Mesodermal cell (in vitro differentiated cells): ENCODE measurements around the gene EPHX1.

ENCODE experiments used
- H3K27ac ChIP-seq: 2 replicates; pipeline ENCODE4 v1.7.0; 2013; ENCODE audit warnings: mild to moderate bottlenecking, low read depth, low read length, moderate library complexity; ENCODE audit not compliant: severe bottlenecking
- H3K36me3 ChIP-seq: 2 replicates; pipeline ENCODE4 v1.7.1; 2013; ENCODE audit warnings: mild to moderate bottlenecking, low read length, moderate library complexity; ENCODE audit not compliant: control insufficient read depth, insufficient read depth
- H3K4me1 ChIP-seq: one replicate; pipeline ENCODE4 v1.7.1; 2013; ENCODE audit warnings: mild to moderate bottlenecking, low read length; ENCODE audit not compliant: insufficient read depth, control insufficient read depth, poor library complexity, severe bottlenecking
- H3K4me3 ChIP-seq: 2 replicates; pipeline ENCODE4 v1.7.0; 2013; ENCODE audit warnings: low read length, control low read depth, mild to moderate bottlenecking; ENCODE audit not compliant: insufficient read depth, poor library complexity, severe bottlenecking; ENCODE audit errors: extremely low read depth
- H3K9me3 ChIP-seq: 2 replicates; pipeline ENCODE4 v1.7.1; 2013; ENCODE audit warnings: mild to moderate bottlenecking, low read length, moderate library complexity; ENCODE audit not compliant: control insufficient read depth
- WGBS, 2 experiments: methylation state at CpG; one replicate each; pipeline ENCODE4 v1.1.5; 2013; ENCODE audit warnings: missing lambda C conversion rate in 2 of 2; ENCODE audit not compliant: insufficient coverage in 2 of 2; 5-methylcytosine and 5-hydroxymethylcytosine counted together

Gene EPHX1

GRCh38 chr1:225865514-225865913, 55.6 kb downstream of the EPHX1 start:
- WGBS, 2 experiments, result 88 to 94% methylated on average over 8 to 12 of the region's 13 CpGs
- Histone ChIP-seq H3K36me3 (peaks cover 67% of the 10 kb centered on the region), H3K4me1 (peaks cover 14% of the 10 kb centered on the region), H3K4me3 (no peak overlapping the region), H3K27ac (no peak overlapping the region), H3K9me3 (no peaks in the 10 kb centered on the region)

- peaks cover 14% of the 10 kb centered on the region for H3K4me1 ChIP-seq
- peaks cover 66% of the 10 kb centered on the region for H3K36me3 ChIP-seq
- no peaks in the 10 kb centered on the region for H3K9me3 ChIP-seq
- H3K4me3 ChIP-seq, result no peak overlapping the region
- H3K27ac ChIP-seq, result peak overlapping the region; percentile 67
- WGBS, 2 experiments, result 85 to 86% methylated on average over 4 to 5 of the region's 8 CpGs
Observed at GRCh38 chr1:225866061-225866837, 56.3 kb downstream of the EPHX1 start.

DNA sequence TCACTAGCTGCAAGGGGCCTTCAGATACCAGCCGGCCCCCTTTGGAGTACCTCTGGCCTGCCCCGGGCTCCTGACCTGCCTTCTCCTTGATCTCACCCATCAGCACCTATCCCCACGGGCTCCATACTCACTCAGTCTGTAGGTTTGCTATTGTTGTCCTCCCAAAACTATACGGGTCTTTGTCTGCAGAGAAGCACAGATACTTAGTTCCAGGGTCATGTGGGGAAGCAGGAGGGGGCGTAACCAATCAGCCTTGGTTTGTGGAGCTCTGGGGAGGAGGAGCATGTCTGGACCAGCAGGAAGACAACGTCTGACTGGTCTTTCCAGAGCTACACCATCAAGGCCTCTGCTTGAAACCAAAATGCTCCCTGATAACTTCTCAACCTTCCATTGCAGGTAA, 57.1 kb downstream of the EPHX1 start:
- Histone ChIP-seq H3K27ac (no peak overlapping the region), H3K4me3 (no peak overlapping the region), H3K9me3 (no peaks in the 10 kb centered on the region), H3K4me1 (peaks cover 16% of the 10 kb centered on the region), H3K36me3 (peaks cover 64% of the 10 kb centered on the region)
- WGBS, 2 experiments, result 62 to 88% methylated on average over 3 to 4 of the region's 6 CpGs

- H3K4me1 ChIP-seq, result peaks cover 16% of the 10 kb centered on the region
- 86% methylated on average over 6 to 7 of the region's 8 CpGs for WGBS, 2 experiments
- no peak overlapping the region for H3K4me3 ChIP-seq
- no peak overlapping the region for H3K27ac ChIP-seq
- H3K9me3 ChIP-seq, result no peaks in the 10 kb centered on the region
- H3K36me3 ChIP-seq, result peaks cover 58% of the 10 kb centered on the region
Observed at GRCh38 chr1:225868631-225869330, 58.9 kb downstream of the EPHX1 start.

DNA sequence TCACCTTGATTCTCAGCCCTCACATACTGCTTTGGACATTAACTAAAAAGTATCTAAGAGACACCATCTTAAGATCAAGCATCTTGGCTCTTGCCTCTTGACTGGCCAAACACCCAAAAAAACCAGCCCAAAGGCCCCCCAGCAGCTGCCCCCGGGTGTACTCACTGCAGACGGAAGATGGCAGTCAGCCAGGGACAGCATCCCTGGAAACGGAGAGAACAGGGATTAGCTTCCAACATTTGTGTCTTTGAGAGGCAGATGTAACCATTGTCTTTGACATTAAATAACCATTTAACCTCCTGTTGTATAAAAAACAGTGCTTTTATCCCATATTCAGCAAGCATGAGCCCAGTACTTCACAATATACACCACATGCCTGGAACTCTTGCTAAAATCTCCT, 61.0 kb downstream of the EPHX1 start:
- peaks cover 59% of the 10 kb centered on the region for H3K36me3 ChIP-seq
- WGBS, 2 experiments, result 94% methylated on average over 3 of the region's 3 CpGs; no CpG with 5 or more reads in 1 of the 2 experiments
- no peak overlapping the region for H3K4me3 ChIP-seq
- H3K4me1 ChIP-seq, result peaks cover 9% of the 10 kb centered on the region
- H3K9me3 ChIP-seq, result no peaks in the 10 kb centered on the region
- H3K27ac ChIP-seq, result no peak overlapping the region

GRCh38 chr1:225871359-225872074, 61.6 kb downstream of the EPHX1 start:
- H3K4me1 ChIP-seq, result peaks cover 3% of the 10 kb centered on the region
- no peak overlapping the region for H3K4me3 ChIP-seq
- 42 to 93% methylated on average over 4 to 5 of the region's 11 CpGs for WGBS, 2 experiments
- H3K36me3 ChIP-seq, result peaks cover 63% of the 10 kb centered on the region
- H3K9me3 ChIP-seq, result no peaks in the 10 kb centered on the region
- no peak overlapping the region for H3K27ac ChIP-seq

DNA sequence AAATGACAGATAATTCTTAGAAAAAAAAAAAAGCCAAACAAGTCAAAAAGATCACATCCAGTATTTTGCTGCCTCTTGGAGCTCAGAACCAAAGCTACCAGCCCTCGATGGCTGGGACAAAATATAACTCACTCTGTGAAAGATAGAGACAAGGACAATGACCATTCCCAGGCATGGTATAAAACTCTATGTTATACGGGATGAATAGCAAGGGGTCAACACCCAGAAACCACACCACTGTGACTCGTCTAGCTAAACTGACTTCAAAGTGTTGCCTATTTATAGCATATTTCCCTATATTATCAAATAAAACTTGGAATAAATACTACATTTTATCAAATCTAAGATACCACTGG, 62.1 kb downstream of the EPHX1 start:
- Histone ChIP-seq H3K4me1 (peaks cover 2% of the 10 kb centered on the region), H3K36me3 (peaks cover 65% of the 10 kb centered on the region)

DNA sequence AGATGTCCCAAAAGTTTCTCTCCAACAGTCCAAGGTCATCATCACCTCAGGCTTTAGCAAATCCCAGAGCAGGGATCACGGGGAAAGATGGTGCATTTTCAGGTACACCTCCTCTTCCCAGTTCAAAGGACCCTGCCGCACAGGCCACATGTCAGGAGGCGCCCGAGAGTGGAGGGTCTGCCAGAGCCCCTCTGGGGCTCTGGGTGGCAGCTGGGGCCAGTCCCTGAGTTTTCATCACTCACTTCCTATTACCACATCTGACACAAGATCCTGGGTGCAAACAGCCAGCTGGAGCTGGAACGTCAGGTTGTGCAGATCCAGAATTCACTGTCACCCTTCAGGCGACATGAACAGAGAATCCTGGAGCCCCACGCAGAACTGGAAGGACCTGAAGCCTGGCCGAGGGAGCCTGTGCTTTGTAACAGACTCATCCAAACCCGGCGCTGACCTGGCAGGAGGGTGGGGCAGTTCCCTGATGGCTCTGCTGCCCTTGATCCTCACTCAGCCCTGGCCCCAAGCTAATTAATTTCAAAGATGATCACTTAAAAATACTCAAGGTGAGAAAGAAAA, 63.4 kb downstream of the EPHX1 start:
- H3K36me3 ChIP-seq, result peaks cover 62% of the 10 kb centered on the region
- peaks cover 2% of the 10 kb centered on the region for H3K4me1 ChIP-seq
- no peak overlapping the region for H3K27ac ChIP-seq
- no peaks in the 10 kb centered on the region for H3K9me3 ChIP-seq
- 85 to 92% methylated on average over 10 of the region's 10 CpGs for WGBS, 2 experiments
- no peak overlapping the region for H3K4me3 ChIP-seq

More for the DNA sequence above, 62.1 kb downstream of the EPHX1 start:
- H3K9me3 ChIP-seq, result no peaks in the 10 kb centered on the region
- WGBS, 2 experiments, result 67% methylated on average over 1 of the region's 3 CpGs; no CpG with 5 or more reads in 1 of the 2 experiments
- no peak overlapping the region for H3K4me3 ChIP-seq
- H3K27ac ChIP-seq, result no peak overlapping the region

DNA sequence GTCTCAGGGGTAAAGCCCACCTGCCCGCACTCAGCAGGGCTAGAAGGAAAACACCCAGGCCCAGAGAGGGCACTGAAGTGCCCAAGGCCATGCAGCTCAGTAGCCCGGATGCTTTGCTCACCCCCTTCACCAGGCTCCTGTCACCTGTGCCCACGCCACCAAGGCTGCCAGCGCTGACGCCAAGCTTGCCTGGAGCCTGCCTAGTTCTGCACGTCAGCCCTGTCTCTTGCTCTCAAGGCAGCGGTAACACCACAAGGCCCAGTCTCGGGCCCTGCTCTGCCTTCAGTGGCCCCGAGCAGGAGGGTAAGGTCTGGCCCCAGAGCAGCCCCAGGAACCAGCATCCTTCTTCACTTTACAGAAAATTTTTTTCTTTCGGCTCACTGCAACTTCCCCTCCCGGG, 64.5 kb downstream of the EPHX1 start:
- Histone ChIP-seq H3K27ac (no peak overlapping the region), H3K4me3 (no peak overlapping the region), H3K9me3 (no peaks in the 10 kb centered on the region), H3K36me3 (peaks cover 51% of the 10 kb centered on the region), H3K4me1 (peaks cover 2% of the 10 kb centered on the region)
- 95 to 98% methylated on average over 9 of the region's 11 CpGs for WGBS, 2 experiments

GRCh38 chr1:225875044-225875815, 65.3 kb downstream of the EPHX1 start:
- H3K4me3 ChIP-seq, result no peak overlapping the region
- WGBS, 2 experiments, result 91 to 95% methylated on average over 9 to 12 of the region's 12 CpGs
- no peak overlapping the region for H3K27ac ChIP-seq
- H3K36me3 ChIP-seq, result peaks cover 44% of the 10 kb centered on the region
- H3K9me3 ChIP-seq, result no peaks in the 10 kb centered on the region
- H3K4me1 ChIP-seq, result peaks cover 2% of the 10 kb centered on the region
